K562 (cell line): ENCODE data around the gene RNF141. TPM values are rescaled to one million over a fixed set of nuclear protein-coding genes. Genes with fewer than 3 reads are reported as not detected.

Experiments used
- CGGBP1 ChIP-seq: fragments of 250-450 bp; sonication (Bioruptor Pico); IDR thresholded peaks from 2 replicates; pipeline ENCODE4 v1.9.0; 2021; ENCODE audit warnings: mild to moderate bottlenecking
- ETV5 ChIP-seq: sonication (generic); formaldehyde crosslinking; IDR thresholded peaks from 2 replicates; pipeline ENCODE4 v1.4.0; 2020; ENCODE audit warnings: low read depth, mild to moderate bottlenecking, missing genetic modification reagents
- IRF1 ChIP-seq: sonication (generic); formaldehyde crosslinking; IDR thresholded peaks from 2 replicates; pipeline ENCODE4 v1.8.0; 2022; ENCODE audit warnings: missing genetic modification reagents, mild to moderate bottlenecking, borderline replicate concordance
- MAFG ChIP-seq: fragments of 450-650 bp; conservative IDR thresholded peaks from 2 replicates; pipeline ENCODE4 v1.6.1; 2016; ENCODE audit warnings: missing genetic modification characterization, missing compliant biosample characterization
- POLR2H ChIP-seq: IDR thresholded peaks from 2 replicates; pipeline ENCODE4 v1.6.1; 2016; ENCODE audit warnings: missing genetic modification characterization, low read depth, mild to moderate bottlenecking, control low read depth, missing compliant biosample characterization, moderate library complexity
- RCOR1 ChIP-seq, 2 experiments: IDR thresholded peaks; 2 replicates each; pipeline ENCODE4 v1.6.1; 2012; ENCODE audit warnings: low read depth in 2 of 2, low read length in 2 of 2, borderline replicate concordance in 1 of 2, improper control_type of control experiment in 1 of 2
- RERE ChIP-seq: sonication (generic); formaldehyde crosslinking; IDR thresholded peaks from 2 replicates; pipeline ENCODE4 v1.8.0; 2023; ENCODE audit warnings: missing genetic modification reagents, mild to moderate bottlenecking, borderline replicate concordance
- SRSF9 ChIP-seq: fragments of 200-400 bp; formaldehyde crosslinking; IDR thresholded peaks from 2 replicates; pipeline ENCODE4 v1.6.1; 2017; ENCODE audit warnings: low read depth, low read length, borderline replicate concordance
- ZNF184 ChIP-seq: sonication (generic); formaldehyde crosslinking; IDR thresholded peaks from 2 replicates; pipeline ENCODE4 v1.5.0; 2020; ENCODE audit warnings: missing genetic modification reagents
- ZNF318 ChIP-seq, 2 experiments: fragments of 450-650 bp; IDR thresholded peaks; 2 replicates each; pipeline ENCODE4 v1.6.1; 2016; ENCODE audit warnings: mild to moderate bottlenecking in 2 of 2, borderline replicate concordance in 1 of 2, low read depth in 1 of 2, moderate library complexity in 1 of 2
- ZNF668 ChIP-seq: fragments of 250-450 bp; sonication (Bioruptor Pico); IDR thresholded peaks from 2 replicates; pipeline ENCODE4 v1.8.0; 2022; ENCODE audit warnings: mild to moderate bottlenecking, inconsistent platforms
- polyA plus RNA-seq, 8 experiments: library from polyadenylated mRNA; depleted of rRNA in 4 of 8; stranded (reverse) in 5 of 8; unstranded in 3 of 8; fragments of >200 nt; fragmentation: Nextera tagmentation in 2 of 8; fragmentation: Illumina TruSeq in 1 of 8; extraction: Ambion mirVana in 2 of 8; extraction: Trizol in 1 of 8; gene quantifications; 2 replicates each; pipeline versions ENCODE4 v1.2.1 to v1.2.3, GENCODE V29; 2011 to 2014; ENCODE audit warnings: inconsistent platforms in 1 of 8, missing spikeins in 1 of 8
- total RNA-seq, 7 experiments: library from RNA; depleted of rRNA in 6 of 7; stranded (reverse); fragments of >200 nt in 6 of 7; fragmentation: Illumina TruSeq in 2 of 7; extraction: Trizol in 2 of 7; gene quantifications; 2 replicates each; pipeline versions ENCODE4 v1.2.1 to v1.2.3, GENCODE V29; 2011 to 2021; ENCODE audit warnings: low replicate concordance in 1 of 7

RNF141 gene
- total and polyA plus RNA-seq, 9 of the 15 experiments (the other 6 are each of a cell fraction or from before 2014, with no cell fraction given), result 9.7 to 51.9 (median 18.9) TPM

GRCh38 chr11:10474551-10474950, 66.4 kb downstream of the RNF141 start (continued):
- no peak for TF ChIP-seq ZNF318 (IDR thresholded peaks at IDR 0.05; ENCODE audit: borderline replicate concordance in 1 of 2, low read depth in 1 of 2)
- TF ChIP-seq ZNF668 (CRISPR knock-in tag), result no peak
- TF ChIP-seq ETV5 (CRISPR knock-in tag), result no peak
- no peak for TF ChIP-seq SRSF9
- no peak for TF ChIP-seq ZNF184 (CRISPR knock-in tag)
- no peak for TF ChIP-seq CGGBP1 (CRISPR knock-in tag)
- TF ChIP-seq RCOR1 (IDR thresholded peaks at IDR 0.05; ENCODE audit: borderline replicate concordance in 1 of 2, low read depth in 2 of 2, low read length in 2 of 2), result no peak
- no peak for TF ChIP-seq RERE
- TF ChIP-seq MAFG (tag), result no peak
- no peak for TF ChIP-seq IRF1 (CRISPR knock-in tag)
- TF ChIP-seq POLR2H (tag), result no peak
